Posterior cingulate gyrus (tissue), 11 donors: ENCODE data around the gene PHF23.
A peak's percentile ranks its signal among the peaks of the same experiment; 100 is the strongest.

Source experiments
- DNase-seq, 10 donors: peaks; one replicate each; pipeline versions ENCODE4 v3.0.0 to v3.0.0-alpha.2; 2020 to 2021; ENCODE audit warnings: mixed read lengths in 3 of 10
- intact Hi-C: fragments of 100-400 bp; cut with DNase I; formaldehyde crosslinking; loops from one replicate; pipeline ENCODE4 v1.15.1; 2023

The PHF23 gene

GRCh38 chr17:7239091-7240027 lies at the start of gene PHF23:
PHF23 (minus strand) TSS chr17:7239457; CDS start chr17:7239279, 178 bp downstream.
- DNase-seq: peak; percentile 97 to 100 (median 99)
- intact Hi-C loops: no loop called here

- DNase-seq: peak in 1 of 10 donors; percentile 52
- intact Hi-C loops: no loop called here
Measured at GRCh38 chr17:7285679-7286078, 46.4 kb upstream of the PHF23 start.

GRCh38 chr17:7284911-7285310 lies 45.7 kb upstream of the PHF23 start:
- DNase-seq: no peak
- intact Hi-C loops: no loop called here

GRCh38 chr17:7283471-7284216 lies 44.4 kb upstream of the PHF23 start:
- intact Hi-C loops: no loop called here
- DNase-seq: no peak

- intact Hi-C loops: no loop called here
- peak in 1 of 10 donors; percentile 22 for DNase-seq
Measured at GRCh38 chr17:7282752-7283321, 43.6 kb upstream of the PHF23 start.

GRCh38 chr17:7281953-7282751 lies 42.9 kb upstream of the PHF23 start:
- intact Hi-C loops: no loop called here

GRCh38 chr17:7281074-7281952 lies 42.1 kb upstream of the PHF23 start, which contains the start of gene SLC2A4:
SLC2A4 (plus strand) TSS chr17:7281718; CDS start chr17:7281935, 217 bp downstream.
- intact Hi-C loops: no loop called here
- DNase-seq: peak; percentile 39 to 93 (median 66)

More at GRCh38 chr17:7281953-7282751, 42.9 kb upstream of the PHF23 start:
- DNase-seq: peak in 1 of 10 donors; percentile 49

GRCh38 chr17:7280519-7281073 lies 41.3 kb upstream of the PHF23 start:
- intact Hi-C loops: loop anchor here (1.0 kb wide), 1 partner anchor 16 kb away; no protein-coding TSS in a partner anchor

GRCh38 chr17:7279448-7279847 lies 40.2 kb upstream of the PHF23 start:
- no peak for DNase-seq
- intact Hi-C loops: no loop called here

More at GRCh38 chr17:7280519-7281073, 41.3 kb upstream of the PHF23 start:
- DNase-seq: peak; percentile 61 to 97 (median 80)

GRCh38 chr17:7266784-7267183 lies 27.5 kb upstream of the PHF23 start:
- DNase-seq: peak in 1 of 10 donors; percentile 51
- intact Hi-C loops: no loop called here

GRCh38 chr17:7263801-7264078 lies 24.5 kb upstream of the PHF23 start:
- intact Hi-C loops: no loop called here
- DNase-seq: no peak

GRCh38 chr17:7262935-7263800 lies 23.9 kb upstream of the PHF23 start:
- intact Hi-C loops: no loop called here
- DNase-seq: peak in 2 of 10 donors; percentile 25 to 61

GRCh38 chr17:7262192-7262934 lies 23.1 kb upstream of the PHF23 start, which contains the start of gene CLDN7:
CLDN7 (minus strand) TSS chr17:7262478; CDS start chr17:7262043, 435 bp downstream.
- intact Hi-C loops: no loop called here
- DNase-seq: peak in 2 of 10 donors; percentile 66 to 73

GRCh38 chr17:7261379-7262191 lies 22.3 kb upstream of the PHF23 start:
- intact Hi-C loops: no loop called here
- peak in 2 of 10 donors; percentile 63 to 82 for DNase-seq

- intact Hi-C loops: no loop called here
- peak in 2 of 10 donors; percentile 61 to 62 for DNase-seq
Measured at GRCh38 chr17:7260651-7261378, 21.6 kb upstream of the PHF23 start.
